Vagina (tissue), 2 donors: ENCODE results near the gene IFT27. TPM values are rescaled to one million over a fixed set of nuclear protein-coding genes. Genes with fewer than 3 reads are reported as not detected.

Experiments used
- DNase-seq, 2 donors: peaks; one replicate each; pipeline ENCODE4 v3.0.0-alpha.2; 2017; ENCODE audit errors: extremely low spot score in 2 of 2
- H3K27ac ChIP-seq: fragments of 200-600 bp; sonication (generic); one replicate; pipeline ENCODE4 v1.5.1; 2019
- H3K27me3 ChIP-seq: fragments of 200-600 bp; sonication (generic); one replicate; pipeline ENCODE4 v1.5.1; 2019
- H3K36me3 ChIP-seq, 2 donors: fragments of 200-600 bp; sonication (generic); one replicate each; pipeline ENCODE4 v1.5.1; 2017 to 2019
- H3K4me1 ChIP-seq: fragments of 200-600 bp; sonication (generic); one replicate; pipeline ENCODE4 v1.5.1; 2019
- H3K4me3 ChIP-seq, 2 donors: fragments of 200-600 bp; sonication (generic); 1 replicate in 1 of 2; 2 replicates in 1 of 2; pipeline ENCODE4 v1.5.1; 2016 to 2019
- H3K9me3 ChIP-seq: fragments of 200-600 bp; sonication (generic); one replicate; pipeline ENCODE4 v1.5.1; 2019
- POLR2A ChIP-seq, 2 donors: fragments of 450-650 bp; IDR thresholded peaks; one replicate each; pipeline ENCODE4 v1.6.1; 2017; ENCODE audit warnings: antibody characterized with exemption in 2 of 2, mild to moderate bottlenecking in 2 of 2, moderate library complexity in 2 of 2
- POLR2AphosphoS5 ChIP-seq, 2 donors: sonication (generic); formaldehyde crosslinking; IDR thresholded peaks; one replicate each; pipeline ENCODE4 v1.9.0; 2017; ENCODE audit warnings: antibody characterized with exemption in 2 of 2, mild to moderate bottlenecking in 2 of 2, low read depth in 1 of 2; ENCODE audit not compliant: insufficient read depth in 1 of 2
- intact Hi-C: fragments of 100-400 bp; cut with DNase I; formaldehyde crosslinking; loops from one replicate; pipeline ENCODE4 v1.15.1; 2023
- total RNA-seq: library from RNA; depleted of rRNA; stranded (reverse); fragments of >200 nt; gene quantifications from one replicate; pipeline ENCODE4 v1.2.3, GENCODE V29; 2016
- TF ChIP-seq, protein P1 (sequence below), 3 experiments: fragments of 450-650 bp in 2 of 3; fragments of 200-600 bp in 1 of 3; sonication (generic) in 1 of 3; IDR thresholded peaks; one replicate each; pipeline ENCODE4 v1.5.1; 2017 to 2019; ENCODE audit warnings: antibody characterized with exemption in 3 of 3, mild to moderate bottlenecking in 2 of 3, moderate library complexity in 2 of 3

IFT27 gene
- total RNA-seq, 1 donor from 2014 or later: 15.0 TPM

GRCh38 chr22:36725366-36726006 lies 50.4 kb downstream of the IFT27 start:
- Histone ChIP-seq H3K36me3 (no peaks in the 10 kb centered on the region), H3K4me3 (no peak overlapping the region), H3K27me3 (no peaks in the 10 kb centered on the region), H3K9me3 (no peaks in the 10 kb centered on the region), H3K27ac (no peak overlapping the region), H3K4me1 (no peaks in the 10 kb centered on the region)
- intact Hi-C loops: no loop called here
- DNase-seq: no peak
- TF ChIP-seq POLR2A (IDR thresholded peaks at IDR 0.05): no peak
- TF ChIP-seq, protein P1, sequence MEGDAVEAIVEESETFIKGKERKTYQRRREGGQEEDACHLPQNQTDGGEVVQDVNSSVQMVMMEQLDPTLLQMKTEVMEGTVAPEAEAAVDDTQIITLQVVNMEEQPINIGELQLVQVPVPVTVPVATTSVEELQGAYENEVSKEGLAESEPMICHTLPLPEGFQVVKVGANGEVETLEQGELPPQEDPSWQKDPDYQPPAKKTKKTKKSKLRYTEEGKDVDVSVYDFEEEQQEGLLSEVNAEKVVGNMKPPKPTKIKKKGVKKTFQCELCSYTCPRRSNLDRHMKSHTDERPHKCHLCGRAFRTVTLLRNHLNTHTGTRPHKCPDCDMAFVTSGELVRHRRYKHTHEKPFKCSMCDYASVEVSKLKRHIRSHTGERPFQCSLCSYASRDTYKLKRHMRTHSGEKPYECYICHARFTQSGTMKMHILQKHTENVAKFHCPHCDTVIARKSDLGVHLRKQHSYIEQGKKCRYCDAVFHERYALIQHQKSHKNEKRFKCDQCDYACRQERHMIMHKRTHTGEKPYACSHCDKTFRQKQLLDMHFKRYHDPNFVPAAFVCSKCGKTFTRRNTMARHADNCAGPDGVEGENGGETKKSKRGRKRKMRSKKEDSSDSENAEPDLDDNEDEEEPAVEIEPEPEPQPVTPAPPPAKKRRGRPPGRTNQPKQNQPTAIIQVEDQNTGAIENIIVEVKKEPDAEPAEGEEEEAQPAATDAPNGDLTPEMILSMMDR (IDR thresholded peaks at IDR 0.05): no peak
- TF ChIP-seq POLR2AphosphoS5 (IDR thresholded peaks at IDR 0.05; ENCODE audit: insufficient read depth in 1 of 2, low read depth in 1 of 2): no peak

DNA sequence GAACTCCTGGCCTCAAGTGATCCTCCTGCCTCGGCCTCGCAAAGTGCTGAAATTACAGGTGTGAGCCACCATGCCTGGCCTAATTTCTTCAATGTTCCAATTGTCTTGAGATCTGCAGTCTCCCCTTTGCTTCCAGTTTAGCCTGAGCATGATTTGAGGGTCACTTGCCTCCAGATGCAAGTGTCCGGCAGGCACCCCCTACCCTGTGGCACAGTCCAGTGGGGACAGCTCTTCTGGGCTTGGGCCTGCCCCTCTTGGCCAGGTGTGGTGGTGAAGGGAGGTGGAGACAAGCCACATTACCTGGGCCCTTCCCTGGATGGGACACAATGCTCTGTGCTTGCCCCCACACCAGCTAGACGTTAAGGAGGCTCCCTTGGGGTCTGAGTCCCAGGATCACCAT lies 51.1 kb downstream of the IFT27 start:
- DNase-seq: no peak
- Histone ChIP-seq H3K4me3 (no peak overlapping the region), H3K27ac (no peak overlapping the region), H3K9me3 (no peaks in the 10 kb centered on the region), H3K36me3 (no peaks in the 10 kb centered on the region), H3K27me3 (no peaks in the 10 kb centered on the region), H3K4me1 (no peaks in the 10 kb centered on the region)
- TF ChIP-seq POLR2A (IDR thresholded peaks at IDR 0.05) (no peak), POLR2AphosphoS5 (IDR thresholded peaks at IDR 0.05; ENCODE audit: insufficient read depth in 1 of 2, low read depth in 1 of 2) (no peak)
- intact Hi-C loops: no loop called here

DNA sequence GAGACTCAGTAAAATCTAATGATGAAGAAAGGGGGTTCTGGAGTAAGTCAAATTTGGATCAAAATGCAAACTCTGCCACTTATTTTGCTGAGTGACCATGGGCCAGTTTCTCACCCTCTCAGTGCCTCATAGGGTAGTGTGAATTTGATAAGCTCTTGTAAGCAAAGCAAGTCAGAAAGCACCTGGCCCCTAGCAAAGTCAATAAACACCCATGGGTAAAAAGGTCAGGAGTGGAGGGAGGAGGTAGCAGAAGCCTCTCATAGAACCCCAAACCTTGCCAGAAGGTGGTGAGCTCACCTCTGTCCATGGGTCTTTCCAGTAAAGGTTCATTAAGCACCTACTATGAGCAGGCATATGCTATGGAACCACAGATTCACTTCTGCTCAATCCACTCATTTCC lies 53.9 kb downstream of the IFT27 start:
- TF ChIP-seq, protein P1 (IDR thresholded peaks at IDR 0.05): no peak
- TF ChIP-seq POLR2A (IDR thresholded peaks at IDR 0.05) (no peak), POLR2AphosphoS5 (IDR thresholded peaks at IDR 0.05; ENCODE audit: insufficient read depth in 1 of 2, low read depth in 1 of 2) (no peak)
- H3K27me3 ChIP-seq: no peaks in the 10 kb centered on the region

GRCh38 chr22:36715647-36716046 lies 60.3 kb downstream of the IFT27 start:
- H3K27ac ChIP-seq: no peak overlapping the region
- intact Hi-C loops: no loop called here
- no peak overlapping the region for H3K4me3 ChIP-seq
- H3K27me3 ChIP-seq: no peaks in the 10 kb centered on the region
- no peaks in the 10 kb centered on the region for H3K36me3 ChIP-seq
- no peak for DNase-seq
- H3K9me3 ChIP-seq: no peaks in the 10 kb centered on the region
- no peak for TF ChIP-seq POLR2A (IDR thresholded peaks at IDR 0.05)
- TF ChIP-seq, protein P1 (IDR thresholded peaks at IDR 0.05): no peak
- TF ChIP-seq POLR2AphosphoS5 (IDR thresholded peaks at IDR 0.05; ENCODE audit: insufficient read depth in 1 of 2, low read depth in 1 of 2): no peak
- no peaks in the 10 kb centered on the region for H3K4me1 ChIP-seq

More for the DNA sequence above, 53.9 kb downstream of the IFT27 start:
- no peaks in the 10 kb centered on the region for H3K4me1 ChIP-seq
- intact Hi-C loops: no loop called here
- DNase-seq: no peak
- H3K36me3 ChIP-seq: no peaks in the 10 kb centered on the region
- H3K9me3 ChIP-seq: no peaks in the 10 kb centered on the region
- no peak overlapping the region for H3K27ac ChIP-seq
- no peak overlapping the region for H3K4me3 ChIP-seq

DNA sequence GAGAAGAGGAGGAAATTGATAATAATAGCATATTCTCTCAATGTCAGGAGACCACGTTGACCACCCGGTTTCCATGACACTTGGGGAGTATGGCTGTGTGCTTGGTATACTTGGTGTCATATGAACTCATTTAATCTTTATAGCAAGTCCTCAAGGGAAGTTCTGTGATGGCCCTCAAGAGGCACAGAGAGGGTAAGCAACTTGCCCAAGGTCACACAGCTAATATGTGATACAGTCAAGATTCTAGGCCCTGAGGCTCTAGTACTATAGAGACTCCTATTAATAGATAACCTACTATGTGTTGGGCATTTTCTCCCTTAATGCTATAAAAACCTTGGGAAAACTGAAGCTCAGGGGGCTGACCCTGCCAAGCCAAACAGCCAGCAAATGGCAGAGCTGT lies 61.8 kb downstream of the IFT27 start:
- intact Hi-C loops: no loop called here
- H3K36me3 ChIP-seq: no peaks in the 10 kb centered on the region
- no peak for DNase-seq
- H3K4me3 ChIP-seq: no peak overlapping the region
- no peaks in the 10 kb centered on the region for H3K4me1 ChIP-seq
- H3K27ac ChIP-seq: no peak overlapping the region
- H3K27me3 ChIP-seq: no peaks in the 10 kb centered on the region
- TF ChIP-seq POLR2AphosphoS5 (IDR thresholded peaks at IDR 0.05; ENCODE audit: insufficient read depth in 1 of 2, low read depth in 1 of 2) (no peak), POLR2A (IDR thresholded peaks at IDR 0.05) (no peak)
- TF ChIP-seq, protein P1 (IDR thresholded peaks at IDR 0.05): no peak
- H3K9me3 ChIP-seq: no peaks in the 10 kb centered on the region
